KOPT-K1 (cell line): ENCODE data around the gene TUSC7.

Experiments used
- H3K27ac ChIP-seq: fragments of 200-600 bp; sonication (generic); 2 replicates; pipeline ENCODE4 v1.5.1; 2016; ENCODE audit warnings: antibody characterized with exemption, mild to moderate bottlenecking, low read depth, low read length; ENCODE audit not compliant: poor library complexity, severe bottlenecking
- H3K36me3 ChIP-seq: fragments of 200-600 bp; sonication (generic); 2 replicates; pipeline ENCODE4 v1.5.1; 2017; ENCODE audit warnings: antibody characterized with exemption, mild to moderate bottlenecking, low read length, moderate library complexity; ENCODE audit not compliant: insufficient read depth
- H3K9me3 ChIP-seq: fragments of 200-600 bp; sonication (generic); 2 replicates; pipeline ENCODE4 v1.5.1; 2017; ENCODE audit warnings: antibody characterized with exemption, low read length, mild to moderate bottlenecking; ENCODE audit not compliant: insufficient read depth, poor library complexity, severe bottlenecking

The TUSC7 gene

GRCh38 chr3:116709479-116709878, at the start of gene TUSC7:
Gene TUSC7 (plus strand): TSS chr3:116709779.
- no peaks in the 10 kb centered on the region for H3K36me3 ChIP-seq

GRCh38 chr3:116661196-116661595, 48.4 kb upstream of the TUSC7 start:
- no peaks in the 10 kb centered on the region for H3K36me3 ChIP-seq
- H3K27ac ChIP-seq, result no peak overlapping the region
- no peaks in the 10 kb centered on the region for H3K9me3 ChIP-seq

More at GRCh38 chr3:116709479-116709878, at the start of gene TUSC7:
- H3K9me3 ChIP-seq, result no peaks in the 10 kb centered on the region
- H3K27ac ChIP-seq, result no peak within 1 kb of the TSS

- H3K36me3 ChIP-seq, result no peaks in the 10 kb centered on the region
- H3K27ac ChIP-seq, result no peak overlapping the region
Measured at GRCh38 chr3:116663161-116664110, 46.1 kb upstream of the TUSC7 start.

GRCh38 chr3:116667324-116667723, 42.3 kb upstream of the TUSC7 start:
- Histone ChIP-seq H3K27ac (no peak overlapping the region), H3K9me3 (no peaks in the 10 kb centered on the region), H3K36me3 (no peaks in the 10 kb centered on the region)

More at GRCh38 chr3:116663161-116664110, 46.1 kb upstream of the TUSC7 start:
- no peaks in the 10 kb centered on the region for H3K9me3 ChIP-seq

- no peak overlapping the region for H3K27ac ChIP-seq
- H3K36me3 ChIP-seq, result no peaks in the 10 kb centered on the region
- H3K9me3 ChIP-seq, result no peaks in the 10 kb centered on the region
Measured at GRCh38 chr3:116667791-116668190, 41.8 kb upstream of the TUSC7 start.

- no peak overlapping the region for H3K27ac ChIP-seq
- H3K9me3 ChIP-seq, result no peaks in the 10 kb centered on the region
- no peaks in the 10 kb centered on the region for H3K36me3 ChIP-seq
Measured at GRCh38 chr3:116669576-116669975, 40.0 kb upstream of the TUSC7 start.

GRCh38 chr3:116671151-116671550, 38.4 kb upstream of the TUSC7 start:
- Histone ChIP-seq H3K9me3 (no peaks in the 10 kb centered on the region), H3K27ac (no peak overlapping the region), H3K36me3 (no peaks in the 10 kb centered on the region)

GRCh38 chr3:116678853-116679252, 30.7 kb upstream of the TUSC7 start:
- Histone ChIP-seq H3K36me3 (no peaks in the 10 kb centered on the region), H3K9me3 (no peaks in the 10 kb centered on the region), H3K27ac (no peak overlapping the region)

GRCh38 chr3:116691041-116691440, 18.5 kb upstream of the TUSC7 start:
- Histone ChIP-seq H3K9me3 (no peaks in the 10 kb centered on the region), H3K36me3 (no peaks in the 10 kb centered on the region), H3K27ac (no peak overlapping the region)

GRCh38 chr3:116701070-116701469, 8.5 kb upstream of the TUSC7 start:
- no peaks in the 10 kb centered on the region for H3K36me3 ChIP-seq
- H3K27ac ChIP-seq, result no peak overlapping the region

GRCh38 chr3:116702334-116702733, 7.2 kb upstream of the TUSC7 start:
- Histone ChIP-seq H3K27ac (no peak overlapping the region), H3K36me3 (no peaks in the 10 kb centered on the region), H3K9me3 (no peaks in the 10 kb centered on the region)

More at GRCh38 chr3:116701070-116701469, 8.5 kb upstream of the TUSC7 start:
- no peaks in the 10 kb centered on the region for H3K9me3 ChIP-seq

GRCh38 chr3:116707531-116707930, 2.0 kb upstream of the TUSC7 start:
- no peaks in the 10 kb centered on the region for H3K36me3 ChIP-seq
- no peaks in the 10 kb centered on the region for H3K9me3 ChIP-seq
- H3K27ac ChIP-seq, result no peak overlapping the region

- H3K9me3 ChIP-seq, result no peaks in the 10 kb centered on the region
- no peaks in the 10 kb centered on the region for H3K36me3 ChIP-seq
- H3K27ac ChIP-seq, result no peak overlapping the region
Measured at GRCh38 chr3:116716490-116716889, 6.9 kb downstream of the TUSC7 start.

- no peaks in the 10 kb centered on the region for H3K36me3 ChIP-seq
Measured at GRCh38 chr3:116717566-116717965, 8.0 kb downstream of the TUSC7 start.

GRCh38 chr3:116728454-116728853, 18.9 kb downstream of the TUSC7 start:
- H3K9me3 ChIP-seq, result no peaks in the 10 kb centered on the region
- H3K27ac ChIP-seq, result no peak overlapping the region
- H3K36me3 ChIP-seq, result no peaks in the 10 kb centered on the region

More at GRCh38 chr3:116717566-116717965, 8.0 kb downstream of the TUSC7 start:
- Histone ChIP-seq H3K9me3 (no peaks in the 10 kb centered on the region), H3K27ac (no peak overlapping the region)

GRCh38 chr3:116734243-116734642, 24.7 kb downstream of the TUSC7 start:
- no peaks in the 10 kb centered on the region for H3K36me3 ChIP-seq
- H3K9me3 ChIP-seq, result peaks cover 10% of the 10 kb centered on the region
- H3K27ac ChIP-seq, result no peak overlapping the region
